H9 (cell line): Measurements from ENCODE around the gene RAI14. TPM values are rescaled to one million over a fixed set of nuclear protein-coding genes. Genes with fewer than 3 reads are reported as not detected.

Experiments used
- DNase-seq: peaks from one replicate; pipeline ENCODE4 v3.0.0-alpha.2; 2017
- H2AFZ ChIP-seq: one replicate; pipeline ENCODE4 v1.6.1; 2013; ENCODE audit warnings: mild to moderate bottlenecking, low read length, control low read depth, moderate library complexity
- H2AK5ac ChIP-seq: 2 replicates; pipeline ENCODE4 v1.6.1; 2013; ENCODE audit warnings: low read length, control low read depth, mixed read lengths; ENCODE audit not compliant: insufficient read length
- H2BK120ac ChIP-seq: one replicate; pipeline ENCODE4 v1.6.1; 2013; ENCODE audit warnings: low read depth, mild to moderate bottlenecking, low read length, control low read depth, inconsistent platforms; ENCODE audit not compliant: poor library complexity, severe bottlenecking
- H2BK12ac ChIP-seq: 2 replicates; pipeline ENCODE4 v1.6.1; 2013; ENCODE audit warnings: low read length, control low read depth, mixed read lengths, low read depth; ENCODE audit not compliant: insufficient read length
- H2BK15ac ChIP-seq: 2 replicates; pipeline ENCODE4 v1.6.1; 2013; ENCODE audit warnings: low read depth, low read length, control low read depth
- H2BK20ac ChIP-seq: one replicate; pipeline ENCODE4 v1.6.1; 2013; ENCODE audit warnings: low read depth, mild to moderate bottlenecking, low read length, control low read depth, inconsistent platforms; ENCODE audit not compliant: poor library complexity, severe bottlenecking
- H2BK5ac ChIP-seq: 2 replicates; pipeline ENCODE4 v1.6.1; 2013; ENCODE audit warnings: low read length, control low read depth, mixed read lengths; ENCODE audit not compliant: insufficient read length
- H3K14ac ChIP-seq: 2 replicates; pipeline ENCODE4 v1.6.1; 2013; ENCODE audit warnings: low read length, control low read depth; ENCODE audit not compliant: insufficient read depth
- H3K18ac ChIP-seq: 2 replicates; pipeline ENCODE4 v1.6.1; 2013; ENCODE audit warnings: low read depth, mild to moderate bottlenecking, mixed read lengths, low read length, control low read depth; ENCODE audit not compliant: insufficient read length
- H3K23ac ChIP-seq: 2 replicates; pipeline ENCODE4 v1.6.1; 2013; ENCODE audit warnings: low read length, control low read depth, mixed read lengths, low read depth; ENCODE audit not compliant: insufficient read length
- H3K23me2 ChIP-seq: 2 replicates; pipeline ENCODE4 v1.6.1; 2013; ENCODE audit warnings: low read depth, mild to moderate bottlenecking, mixed read lengths, low read length, control low read depth; ENCODE audit not compliant: insufficient read length, poor library complexity, severe bottlenecking
- H3K27ac ChIP-seq: 2 replicates; pipeline ENCODE4 v1.5.1; 2013; ENCODE audit warnings: low read length, control low read depth, mixed read lengths, low read depth; ENCODE audit not compliant: insufficient read length
- H3K27me3 ChIP-seq: 2 replicates; pipeline ENCODE4 v1.6.1; 2013; ENCODE audit warnings: low read length, control low read depth, inconsistent platforms; ENCODE audit not compliant: insufficient read depth
- H3K4ac ChIP-seq: 2 replicates; pipeline ENCODE4 v1.6.1; 2013; ENCODE audit warnings: low read depth, mild to moderate bottlenecking, control low read depth, inconsistent platforms, low read length, moderate library complexity
- H3K4me1 ChIP-seq: 2 replicates; pipeline ENCODE4 v1.6.1; 2013; ENCODE audit warnings: low read length, control low read depth, inconsistent platforms; ENCODE audit not compliant: insufficient read depth
- H3K4me2 ChIP-seq: 2 replicates; pipeline ENCODE4 v1.6.1; 2013; ENCODE audit warnings: low read length, control low read depth, mixed read lengths; ENCODE audit not compliant: insufficient read length, insufficient read depth
- H3K56ac ChIP-seq: 2 replicates; pipeline ENCODE4 v1.6.1; 2013; ENCODE audit warnings: low read depth, mild to moderate bottlenecking, mixed read lengths, low read length, control low read depth; ENCODE audit not compliant: insufficient read length
- H3K79me1 ChIP-seq: 2 replicates; pipeline ENCODE4 v1.6.1; 2013; ENCODE audit warnings: low read depth, mild to moderate bottlenecking, moderate library complexity, low read length, control low read depth, inconsistent platforms; ENCODE audit not compliant: insufficient read depth, poor library complexity, severe bottlenecking
- H3K79me2 ChIP-seq: 2 replicates; pipeline ENCODE4 v1.6.1; 2013; ENCODE audit warnings: low read length, control low read depth, inconsistent platforms; ENCODE audit not compliant: insufficient read depth
- H3K9ac ChIP-seq: 2 replicates; pipeline ENCODE4 v1.6.1; 2013; ENCODE audit warnings: low read length, control low read depth, mixed read lengths; ENCODE audit not compliant: insufficient read length; ENCODE audit errors: extremely low read depth
- H3K9me3 ChIP-seq: one replicate; pipeline ENCODE4 v1.6.1; 2013; ENCODE audit warnings: low read depth, low read length, inconsistent platforms; ENCODE audit not compliant: control insufficient read depth
- H3T11ph ChIP-seq: one replicate; pipeline ENCODE4 v1.6.1; 2013; ENCODE audit warnings: mild to moderate bottlenecking, low read length, control low read depth, inconsistent platforms
- H4K20me1 ChIP-seq: one replicate; pipeline ENCODE4 v1.6.1; 2013; ENCODE audit not compliant: control insufficient read depth, insufficient read length, insufficient read depth
- H4K5ac ChIP-seq: 2 replicates; pipeline ENCODE4 v1.6.1; 2013; ENCODE audit warnings: low read depth, mild to moderate bottlenecking, mixed read lengths, low read length, control low read depth; ENCODE audit not compliant: insufficient read length
- H4K8ac ChIP-seq: replicated peaks from 2 replicates; pipeline ENCODE4 v1.6.1; 2013; ENCODE audit warnings: low read length, control low read depth, mixed read lengths, low read depth; ENCODE audit not compliant: insufficient read length
- H4K91ac ChIP-seq: 2 replicates; pipeline ENCODE4 v1.6.1; 2013; ENCODE audit warnings: low read depth, mild to moderate bottlenecking, moderate library complexity, mixed read lengths, low read length, control low read depth; ENCODE audit not compliant: insufficient read length
- H3K27ac Mint-ChIP-seq, 3 experiments: 2 replicates in 2 of 3; 3 replicates in 1 of 3; pipeline ENCODE4 v1.8.0; 2020 to 2021; ENCODE audit warnings: mixed read lengths in 3 of 3, mild to moderate bottlenecking in 1 of 3, moderate library complexity in 1 of 3
- H3K27me3 Mint-ChIP-seq: 2 replicates; pipeline ENCODE4 v1.8.0; 2021; ENCODE audit warnings: low read depth, mild to moderate bottlenecking, moderate library complexity, mixed read lengths
- H3K36me3 Mint-ChIP-seq, 3 experiments: 2 replicates in 2 of 3; 3 replicates in 1 of 3; pipeline ENCODE4 v1.8.0; 2020 to 2021; ENCODE audit warnings: low read depth in 3 of 3, mixed read lengths in 3 of 3; ENCODE audit not compliant: insufficient read depth in 1 of 3
- H3K4me1 Mint-ChIP-seq, 2 experiments: 2 replicates each; pipeline ENCODE4 v1.8.0; 2020; ENCODE audit warnings: mixed read lengths in 2 of 2
- H3K4me3 Mint-ChIP-seq, 2 experiments: 2 replicates in 1 of 2; 3 replicates in 1 of 2; pipeline ENCODE4 v1.8.0; 2020 to 2021; ENCODE audit warnings: mild to moderate bottlenecking in 2 of 2, mixed read lengths in 2 of 2, moderate library complexity in 1 of 2
- H3K9me3 Mint-ChIP-seq, 2 experiments: 2 replicates in 1 of 2; 3 replicates in 1 of 2; pipeline ENCODE4 v1.8.0; 2020; ENCODE audit warnings: mild to moderate bottlenecking in 2 of 2, mixed read lengths in 2 of 2, moderate library complexity in 1 of 2
- CTCF ChIP-seq: fragments of 200-600 bp; sonication (generic); conservative IDR thresholded peaks from 3 replicates; pipeline ENCODE4 v1.8.0; 2021; ENCODE audit warnings: antibody characterized with exemption, mild to moderate bottlenecking
- WGBS: extraction: QIAGEN DNeasy Blood & Tissue Kit; methylation state at CpG from one replicate; pipeline ENCODE4 v1.1.7; 2013; ENCODE audit warnings: missing lambda C conversion rate, low lambda C conversion rate, mixed read lengths; ENCODE audit not compliant: insufficient read length; ENCODE audit errors: extremely low coverage; 5-methylcytosine and 5-hydroxymethylcytosine counted together
- total RNA-seq: library from RNA; stranded (reverse); gene quantifications from 2 replicates; pipeline ENCODE4 v1.2.1, GENCODE V29; 2021

Gene RAI14
- total RNA-seq, 1 experiment from 2014 or later = 127 TPM

- peaks cover 22% of the 10 kb centered on the region; the same call in 1 of the 2 replicates for H3K79me2 ChIP-seq
- no peak for TF ChIP-seq CTCF
- Mint-ChIP-seq H3K4me1 (peaks cover 33 to 46% of the 10 kb centered on the region in 2 experiments), H3K36me3 (peaks cover 14 to 22% (median 16%) of the 10 kb centered on the region in 3 experiments), H3K27me3 (no peaks in the 10 kb centered on the region), H3K4me3 (no peak overlapping the region), H3K9me3 (peaks cover 8 to 13% of the 10 kb centered on the region in 2 experiments), H3K27ac (no peak overlapping the region)
- H2BK12ac ChIP-seq = no peak overlapping the region
- no peaks in the 10 kb centered on the region for H3K27me3 ChIP-seq
- no peak overlapping the region for H4K91ac ChIP-seq
- H3K4me1 ChIP-seq = peaks cover 22% of the 10 kb centered on the region; the same call in 1 of the 2 replicates
- no peak overlapping the region for H3K27ac ChIP-seq
- H3K14ac ChIP-seq = no peak overlapping the region
- H4K8ac ChIP-seq = no peak overlapping the region
- no peak overlapping the region for H3K9ac ChIP-seq
- H2AK5ac ChIP-seq = no peak overlapping the region
- H4K20me1 ChIP-seq = no peaks in the 10 kb centered on the region
- H2BK5ac ChIP-seq = no peak overlapping the region
- H2BK120ac ChIP-seq = no peak overlapping the region
- H3K23ac ChIP-seq = no peak overlapping the region
- H3K56ac ChIP-seq = no peak overlapping the region
- no peak for DNase-seq
- peaks cover 5% of the 10 kb centered on the region for H3K9me3 ChIP-seq
- no peak overlapping the region for H2AFZ ChIP-seq
- no CpG with 5 or more reads among the region's 3 CpGs for WGBS
- H3K23me2 ChIP-seq = no peaks in the 10 kb centered on the region
- H4K5ac ChIP-seq = no peak overlapping the region
- H3K79me1 ChIP-seq = no peaks in the 10 kb centered on the region
- no peak overlapping the region for H3K4ac ChIP-seq
- H3K4me2 ChIP-seq = no peak overlapping the region
- no peak overlapping the region for H3T11ph ChIP-seq
- H3K18ac ChIP-seq = no peak overlapping the region
- no peak overlapping the region for H2BK15ac ChIP-seq
- H2BK20ac ChIP-seq = no peak overlapping the region
Observed at GRCh38 chr5:34721327-34721726, 65.2 kb downstream of the RAI14 start.
